AG04450 (cell line): ENCODE results near the gene CDH15. TPM values are rescaled to one million over a fixed set of nuclear protein-coding genes. Genes with fewer than 3 reads are reported as not detected.

Experiments
- CTCF ChIA-PET: fragments of 300-600, 350-600 bp; formaldehyde crosslinking; extraction: SDS; loops from one replicate; lab custom pipeline; 2022; ENCODE audit warnings: antibody characterized with exemption, inconsistent platforms; lab: Charles Lee
- POLR2A ChIA-PET: fragments of 350-600 bp; formaldehyde crosslinking; extraction: SDS; loops from one replicate; lab custom pipeline; 2021; ENCODE audit warnings: antibody characterized with exemption, inconsistent platforms; lab: Yijun Ruan, JAX
- DNase-seq: peaks from one replicate; pipeline ENCODE4 v3.0.0-alpha.2; 2011; ENCODE audit warnings: low read depth, low spot score
- H3K27ac ChIP-seq: one replicate; pipeline ENCODE4 v1.5.1; 2012; ENCODE audit warnings: low read depth, low read length, control low read depth
- H3K27me3 ChIP-seq: one replicate; pipeline ENCODE4 v1.6.0; 2012; ENCODE audit warnings: low read length; ENCODE audit not compliant: control insufficient read depth, insufficient read depth
- H3K4me3 ChIP-seq: 2 replicates; pipeline ENCODE4 v1.5.1; 2011; ENCODE audit warnings: mild to moderate bottlenecking, low read depth, low read length, control low read depth
- H3K9me3 ChIP-seq: 2 replicates; pipeline ENCODE4 v1.5.1; 2012; ENCODE audit warnings: low read length; ENCODE audit not compliant: control insufficient read depth, insufficient read depth
- polyA plus RNA-seq: library from polyadenylated mRNA; depleted of rRNA; stranded (reverse); fragments of >200 nt; gene quantifications from 2 replicates; pipeline ENCODE4 v1.2.3, GENCODE V29; 2011
- TF ChIP-seq, protein P1 (sequence below): IDR thresholded peaks from 2 replicates; pipeline ENCODE4 v1.5.1; 2011; ENCODE audit warnings: low read depth, low read length, control low read depth, inconsistent platforms

The CDH15 gene
- polyA plus RNA-seq, 1 experiment, result 0.12 TPM

DNA sequence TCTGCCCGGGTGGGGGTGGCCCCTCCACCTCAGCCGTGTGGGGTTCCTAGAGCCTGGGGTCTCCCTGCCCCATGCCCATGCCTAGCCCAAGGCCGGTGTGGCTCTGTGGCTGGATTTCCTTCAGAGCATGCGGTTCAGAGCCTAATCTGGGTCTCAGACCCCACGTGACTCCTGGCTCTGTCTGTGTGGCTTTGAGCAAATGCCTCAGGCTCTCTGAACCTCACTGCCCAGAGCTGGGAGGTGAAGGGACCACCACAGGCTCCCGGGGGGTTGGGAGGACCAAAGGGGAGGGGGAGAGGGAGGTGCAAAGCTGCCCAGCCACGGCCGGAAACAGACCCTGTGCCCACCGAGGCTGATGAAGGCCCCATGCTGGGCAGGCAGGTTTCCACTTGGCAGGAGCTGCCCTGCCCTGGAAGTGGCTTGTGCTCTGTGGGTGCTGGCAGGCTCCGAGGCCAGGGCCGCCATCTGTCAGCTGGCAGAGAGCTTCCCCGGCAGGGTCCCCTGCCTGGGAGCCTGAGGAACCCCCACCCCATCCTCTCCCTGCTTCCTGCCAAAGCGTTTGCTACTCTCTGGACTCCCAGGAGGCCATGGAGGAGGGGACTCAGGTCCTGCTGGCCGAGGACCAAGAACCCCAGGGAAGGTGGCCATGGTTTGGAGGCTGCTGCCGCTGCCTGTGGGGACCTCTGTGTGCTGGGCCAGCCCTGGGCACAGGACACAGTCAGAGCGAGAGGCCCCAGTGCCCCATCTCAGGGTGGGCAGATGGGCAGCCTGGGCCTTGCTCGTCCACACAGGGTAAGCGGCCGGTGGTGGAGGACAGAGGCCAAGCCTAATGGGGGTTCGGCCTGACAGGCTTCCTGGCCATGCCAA, 4.0 kb downstream of the CDH15 start:
- peaks cover 70% of the 10 kb centered on the region for H3K27me3 ChIP-seq
- TF ChIP-seq, protein P1, sequence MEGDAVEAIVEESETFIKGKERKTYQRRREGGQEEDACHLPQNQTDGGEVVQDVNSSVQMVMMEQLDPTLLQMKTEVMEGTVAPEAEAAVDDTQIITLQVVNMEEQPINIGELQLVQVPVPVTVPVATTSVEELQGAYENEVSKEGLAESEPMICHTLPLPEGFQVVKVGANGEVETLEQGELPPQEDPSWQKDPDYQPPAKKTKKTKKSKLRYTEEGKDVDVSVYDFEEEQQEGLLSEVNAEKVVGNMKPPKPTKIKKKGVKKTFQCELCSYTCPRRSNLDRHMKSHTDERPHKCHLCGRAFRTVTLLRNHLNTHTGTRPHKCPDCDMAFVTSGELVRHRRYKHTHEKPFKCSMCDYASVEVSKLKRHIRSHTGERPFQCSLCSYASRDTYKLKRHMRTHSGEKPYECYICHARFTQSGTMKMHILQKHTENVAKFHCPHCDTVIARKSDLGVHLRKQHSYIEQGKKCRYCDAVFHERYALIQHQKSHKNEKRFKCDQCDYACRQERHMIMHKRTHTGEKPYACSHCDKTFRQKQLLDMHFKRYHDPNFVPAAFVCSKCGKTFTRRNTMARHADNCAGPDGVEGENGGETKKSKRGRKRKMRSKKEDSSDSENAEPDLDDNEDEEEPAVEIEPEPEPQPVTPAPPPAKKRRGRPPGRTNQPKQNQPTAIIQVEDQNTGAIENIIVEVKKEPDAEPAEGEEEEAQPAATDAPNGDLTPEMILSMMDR, result no peak
- DNase-seq, result no peak
- H3K27ac ChIP-seq, result no peak overlapping the region
- ChIA-PET CTCF (no interaction called here), POLR2A (no interaction called here)
- no peak overlapping the region for H3K4me3 ChIP-seq
- H3K9me3 ChIP-seq, result peaks cover 4% of the 10 kb centered on the region; the same call in 1 of the 2 replicates

DNA sequence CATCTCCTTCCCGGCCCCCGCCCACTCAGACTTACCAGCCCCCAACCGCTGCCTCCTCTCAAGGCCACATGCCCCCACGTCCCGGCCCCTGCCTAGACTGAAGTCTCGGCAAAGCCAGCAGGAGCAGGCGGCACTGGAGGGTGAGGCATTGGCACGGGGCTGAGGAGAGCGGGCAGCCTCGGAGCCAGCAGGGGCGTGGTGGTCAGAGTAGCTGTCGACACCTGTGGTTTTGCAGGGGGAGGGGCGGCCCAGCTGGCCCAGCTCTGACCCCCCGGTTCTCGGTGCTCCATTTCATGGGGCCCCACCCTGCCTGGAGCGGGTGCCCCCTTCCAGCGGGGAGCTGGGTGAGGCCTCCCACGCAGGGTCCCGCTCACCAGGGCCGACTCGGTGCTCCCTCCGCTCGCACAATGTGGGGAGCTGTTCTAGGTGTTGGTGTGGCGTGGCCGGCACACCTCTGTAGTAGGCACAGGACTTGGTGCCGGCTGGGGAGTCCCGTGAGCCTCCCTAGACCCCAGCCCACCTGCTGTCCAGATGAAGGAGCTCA, 4.7 kb downstream of the CDH15 start:
- Histone ChIP-seq H3K9me3 (peaks cover 4% of the 10 kb centered on the region; the same call in 1 of the 2 replicates), H3K4me3 (no peak overlapping the region), H3K27me3 (peaks cover 64% of the 10 kb centered on the region), H3K27ac (no peak overlapping the region)
- ChIA-PET POLR2A (interaction anchor here (1.7 kb wide), 1 partner anchor 16 kb away, joined by 3 read pairs; no protein-coding TSS in a partner anchor), CTCF (interaction anchor here (1.1 to 2.0 kb wide), 2 partner anchors 9 to 433 kb away, joined by 3 to 9 read pairs; no protein-coding TSS in a partner anchor)
- TF ChIP-seq, protein P1, result no peak
- DNase-seq, result no peak

DNA sequence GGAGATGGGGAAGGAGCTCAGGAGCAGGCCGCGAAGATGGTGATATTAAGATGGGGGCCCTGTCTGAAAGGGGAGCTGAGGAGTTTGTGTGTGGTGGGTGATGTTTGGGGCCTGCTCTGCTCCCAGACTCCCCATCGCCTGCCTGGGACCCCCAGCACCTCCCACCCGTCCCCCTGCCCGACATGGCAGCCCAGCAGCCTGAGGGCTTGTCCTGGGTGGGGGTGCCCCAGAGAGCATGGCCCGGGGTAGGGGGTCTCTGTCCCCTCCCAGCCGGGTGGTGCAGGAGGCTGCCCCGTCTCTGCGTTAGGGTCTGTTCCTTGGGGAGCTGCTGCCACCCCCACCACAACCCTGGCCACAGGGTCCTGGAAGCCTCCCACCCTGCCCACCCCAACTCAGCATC, 5.2 kb downstream of the CDH15 start:
- Histone ChIP-seq H3K27ac (no peak overlapping the region), H3K9me3 (peaks cover 4% of the 10 kb centered on the region; the same call in 1 of the 2 replicates), H3K4me3 (no peak overlapping the region), H3K27me3 (peaks cover 61% of the 10 kb centered on the region)
- POLR2A ChIA-PET, result interaction anchor here (1.7 kb wide), 1 partner anchor 16 kb away, joined by 3 read pairs; no protein-coding TSS in a partner anchor
- DNase-seq, result no peak
- CTCF ChIA-PET, result interaction anchor here (1.1 to 2.0 kb wide), 2 partner anchors 9 to 433 kb away, joined by 3 to 9 read pairs; no protein-coding TSS in a partner anchor
- TF ChIP-seq, protein P1, result no peak

DNA sequence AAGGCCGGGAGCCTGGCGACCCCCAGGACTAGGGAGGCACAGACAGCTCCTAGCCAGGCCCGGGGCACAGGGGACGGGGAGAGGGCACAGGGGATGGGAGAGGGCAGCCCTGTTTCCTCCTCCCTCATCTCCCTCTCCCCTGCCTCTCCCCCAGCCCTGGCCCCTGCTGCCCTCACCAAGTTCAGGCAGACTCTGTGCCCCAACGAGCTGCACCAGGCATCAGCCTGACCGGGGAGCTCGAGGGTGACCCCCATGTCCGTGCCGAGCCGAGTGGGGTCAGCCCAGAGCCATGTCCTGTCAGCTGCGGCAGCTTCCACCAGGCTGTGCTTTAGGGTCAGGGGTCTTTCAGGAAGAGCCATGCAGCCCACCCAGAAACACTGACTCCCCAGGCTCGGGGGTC, 6.0 kb downstream of the CDH15 start:
- TF ChIP-seq, protein P1, result no peak
- peaks cover 4% of the 10 kb centered on the region; the same call in 1 of the 2 replicates for H3K9me3 ChIP-seq
- H3K4me3 ChIP-seq, result no peak overlapping the region
- CTCF ChIA-PET, result interaction anchor here (2.0 kb wide), 1 partner anchor 10 kb away, joined by 9 read pairs; no protein-coding TSS in a partner anchor
- no peak overlapping the region for H3K27ac ChIP-seq
- no peak for DNase-seq
- POLR2A ChIA-PET, result interaction anchor here (1.7 kb wide), 1 partner anchor 15 kb away, joined by 3 read pairs; no protein-coding TSS in a partner anchor
- peaks cover 53% of the 10 kb centered on the region for H3K27me3 ChIP-seq
